ENCODE data around the gene MPPED2. TPM values are rescaled to one million over a fixed set of nuclear protein-coding genes. Genes with fewer than 3 reads are reported as not detected.

The MPPED2 gene
- total and polyA plus RNA-seq, 2 donors (not counting 3 experiments of a cell fraction or from before 2014, with no cell fraction given) = not detected

GRCh38 chr11:30487200-30487898, 98.8 kb downstream of the MPPED2 start:
- intact Hi-C loops (cut with micrococcal nuclease) = no loop called here
- H3K36me3 ChIP-seq (ENCODE audit: control insufficient read depth in 2 of 2, extremely low read depth in 1 of 2, insufficient read depth in 2 of 2, low read length in 2 of 2) = no peaks in the 10 kb centered on the region
- no peaks in the 10 kb centered on the region for H3K4me1 ChIP-seq (ENCODE audit: control insufficient read depth, extremely low read depth, insufficient read depth, low read length)
- POLR2A ChIA-PET = no interaction called here
- no peaks in the 10 kb centered on the region for H3K79me2 ChIP-seq (ENCODE audit: control insufficient read depth, insufficient read depth, low read length)
- no peaks in the 10 kb centered on the region for H3K27me3 ChIP-seq (ENCODE audit: control insufficient read depth in 2 of 2, insufficient read depth in 2 of 2, low read length in 2 of 2)
- H3K27ac ChIP-seq (ENCODE audit: insufficient read depth, low read depth, low read length) = no peak overlapping the region
- H3K4me3 ChIP-seq (replicated peaks in 1 of 3; ENCODE audit: insufficient read depth in 1 of 3, low read depth in 1 of 3, low read length in 3 of 3) = no peak overlapping the region
- no peaks in the 10 kb centered on the region for H3K9me1 ChIP-seq (replicated peaks; ENCODE audit: control insufficient read depth, extremely low read depth, insufficient read depth, low read length)
- no peaks in the 10 kb centered on the region for H4K20me1 ChIP-seq (replicated peaks; ENCODE audit: control insufficient read depth, extremely low read depth, insufficient read depth, low read length)
- no TSS peak for BruUV-seq (replicated peaks)
- TF ChIP-seq GATA2 (IDR thresholded peaks at IDR 0.05; ENCODE audit: insufficient read depth, insufficient read length, low read depth, low read length) = no peak
- TF ChIP-seq POLR2AphosphoS5 (IDR thresholded peaks at IDR 0.05; ENCODE audit: insufficient read depth, low read depth, low read length) = no peak
- no peak for TF ChIP-seq MAX (IDR thresholded peaks at IDR 0.05; ENCODE audit: insufficient read depth, insufficient read length)
- no peak for TF ChIP-seq JUN (IDR thresholded peaks at IDR 0.05; ENCODE audit: borderline replicate concordance, insufficient read depth, insufficient read length, low read depth)
- TF ChIP-seq MYC (IDR thresholded peaks at IDR 0.05; ENCODE audit: low read depth, low read length) = no peak
- TF ChIP-seq CTCF (IDR thresholded peaks at IDR 0.05; ENCODE audit: extremely low read depth in 1 of 2, insufficient read depth in 1 of 2, low read depth in 1 of 2, low read length in 2 of 2) = no peak
- no peak for TF ChIP-seq POLR2A (IDR thresholded peaks at IDR 0.05; ENCODE audit: low read depth, low read length)
- no peak for TF ChIP-seq EZH2 (IDR thresholded peaks at IDR 0.05; ENCODE audit: borderline replicate concordance, low read depth, low read length, severe bottlenecking)
- TF ChIP-seq FOS (IDR thresholded peaks at IDR 0.05; ENCODE audit: borderline replicate concordance, insufficient read depth, low read length) = no peak
- no peaks in the 10 kb centered on the region for H3K9me3 ChIP-seq (replicated peaks; ENCODE audit: control insufficient read depth, insufficient read depth, low read length)
- no peak overlapping the region for H3K9ac ChIP-seq (replicated peaks; ENCODE audit: extremely low read depth, insufficient read depth, low read length)
- FAIRE-seq (no peak), DNase-seq (ENCODE audit: low read depth, low spot score) (no peak)
- no peak overlapping the region for H2AFZ ChIP-seq (ENCODE audit: low read depth, low read length)
- no peak overlapping the region for H3K4me2 ChIP-seq (ENCODE audit: insufficient read depth, low read length)
- CTCF ChIA-PET = no interaction called here
- dilution Hi-C loops (cut with MboI; ENCODE audit: extremely low pct_ligation_motif_present, low sequenced_read_pairs) = no loop called here
